AG09309 (cell line): Measurements from ENCODE around the gene BMPR2.
"Not testable (repeated sequence)": the region's sequence is repeated elsewhere in the genome, so short reads cannot be mapped to it uniquely, and the experiment has no call there.

Source experiments
- DNase-seq: peaks from one replicate; pipeline ENCODE4 v3.0.0-alpha.2; 2010; ENCODE audit warnings: low read depth
- H3K4me3 ChIP-seq: 2 replicates; pipeline ENCODE4 v1.5.1; 2011; ENCODE audit warnings: mild to moderate bottlenecking, low read depth, low read length, moderate library complexity; ENCODE audit not compliant: control insufficient read depth
- CTCF ChIP-seq: IDR thresholded peaks from 2 replicates; pipeline ENCODE4 v1.5.1; 2011; ENCODE audit warnings: mild to moderate bottlenecking, low read depth, low read length, inconsistent platforms; ENCODE audit not compliant: insufficient read depth, control insufficient read depth; ENCODE audit errors: missing control alignments

Gene BMPR2

GRCh38 chr2:202344178-202344577, 31.9 kb upstream of the BMPR2 start:
- H3K4me3 ChIP-seq: no peak overlapping the region
- DNase-seq: no peak
- TF ChIP-seq CTCF: no peak

GRCh38 chr2:202346180-202346579, 29.9 kb upstream of the BMPR2 start:
- DNase-seq: no peak
- no peak overlapping the region for H3K4me3 ChIP-seq
- TF ChIP-seq CTCF: no peak

- no peak for DNase-seq
- no peak for TF ChIP-seq CTCF
- H3K4me3 ChIP-seq: no peak overlapping the region
Measured at GRCh38 chr2:202353430-202353829, 22.7 kb upstream of the BMPR2 start.

GRCh38 chr2:202355993-202356505, 20.1 kb upstream of the BMPR2 start:
- H3K4me3 ChIP-seq: no peak overlapping the region
- DNase-seq: no peak
- no peak for TF ChIP-seq CTCF

GRCh38 chr2:202358924-202359323, 17.2 kb upstream of the BMPR2 start:
- DNase-seq, H3K4me3 ChIP-seq: not testable (repeated sequence)

- H3K4me3 ChIP-seq: no peak overlapping the region
- DNase-seq: no peak
- TF ChIP-seq CTCF: no peak
Measured at GRCh38 chr2:202360646-202361045, 15.5 kb upstream of the BMPR2 start.

- TF ChIP-seq CTCF: no peak
- H3K4me3 ChIP-seq: no peak overlapping the region
- DNase-seq: no peak
Measured at GRCh38 chr2:202361108-202361507, 15.0 kb upstream of the BMPR2 start.

GRCh38 chr2:202373490-202373889, 2.6 kb upstream of the BMPR2 start:
- no peak overlapping the region for H3K4me3 ChIP-seq
- TF ChIP-seq CTCF: no peak
- no peak for DNase-seq

- not testable (repeated sequence) for H3K4me3 ChIP-seq
Measured at GRCh38 chr2:202374383-202374782, 1.7 kb upstream of the BMPR2 start.

More at GRCh38 chr2:202374383-202374782, 1.7 kb upstream of the BMPR2 start:
- not testable (repeated sequence) for DNase-seq
